Measurements from ENCODE around the gene WAPL.

The WAPL gene

GRCh38 chr10:86511027-86511865 lies 10.3 kb downstream of the WAPL start:
- TF ChIP-seq EZH2 (IDR thresholded peaks at IDR 0.05; ENCODE audit: borderline replicate concordance, low read length) (no peak), CTCF (IDR thresholded peaks at IDR 0.05; ENCODE audit: low read length) (no peak)
- Histone ChIP-seq H3K4me1 (ENCODE audit: insufficient read depth, low read length, severe bottlenecking) (peaks cover 73% of the 10 kb centered on the region), H3K4me2 (ENCODE audit: low read length) (no peak overlapping the region; the same call in 1 of the 2 replicates), H3K9me2 (ENCODE audit: low read depth, low read length) (no peaks in the 10 kb centered on the region), H3K9me3 (ENCODE audit: low read length) (no peaks in the 10 kb centered on the region), H3K27me3 (ENCODE audit: insufficient read depth, low read length) (no peaks in the 10 kb centered on the region), H3K27ac (ENCODE audit: low read depth, low read length, poor library complexity, severe bottlenecking) (no peak overlapping the region), H4K20me1 (ENCODE audit: insufficient read depth, low read length) (no peaks in the 10 kb centered on the region), H3F3A (ENCODE audit: insufficient read depth, low read length) (no peaks in the 10 kb centered on the region), H2AFZ (ENCODE audit: low read length) (no peak overlapping the region), H3K9ac (ENCODE audit: low read length) (no peak overlapping the region), H3K36me3 (ENCODE audit: insufficient read depth, low read length) (peaks cover 55% of the 10 kb centered on the region), H3K79me2 (ENCODE audit: insufficient read depth, low read length) (peaks cover 81% of the 10 kb centered on the region), H3K4me3 (ENCODE audit: low read depth, low read length, poor library complexity, severe bottlenecking) (no peak overlapping the region)

DNA sequence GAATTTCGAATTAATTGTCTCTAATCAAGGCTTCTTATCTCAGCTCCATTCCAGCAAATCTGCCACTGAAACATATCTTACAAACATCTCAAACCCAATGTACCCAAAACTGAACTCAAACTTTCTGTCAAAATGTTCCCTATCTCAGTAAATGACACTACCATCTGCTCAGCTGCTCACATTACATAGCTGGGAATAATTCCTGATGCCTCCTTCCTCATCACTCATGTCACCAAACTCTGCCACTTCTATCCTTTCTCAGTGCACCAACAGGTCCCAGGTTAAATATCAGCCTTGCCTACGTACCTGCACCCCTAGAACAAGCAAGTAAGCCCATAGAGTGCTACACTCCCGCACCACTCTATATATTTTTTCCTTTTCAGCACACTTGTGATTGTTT lies 12.4 kb downstream of the WAPL start:
- Histone ChIP-seq H3K79me2 (ENCODE audit: insufficient read depth, low read length) (peaks cover 85% of the 10 kb centered on the region), H3K36me3 (ENCODE audit: insufficient read depth, low read length) (peaks cover 52% of the 10 kb centered on the region; the same call in 1 of the 2 replicates), H3K27me3 (ENCODE audit: insufficient read depth, low read length) (no peaks in the 10 kb centered on the region), H3K27ac (ENCODE audit: low read depth, low read length, poor library complexity, severe bottlenecking) (peak overlapping the region; percentile 25), H3K9me2 (ENCODE audit: low read depth, low read length) (no peaks in the 10 kb centered on the region), H3K9ac (ENCODE audit: low read length) (no peak overlapping the region), H3K4me3 (ENCODE audit: low read depth, low read length, poor library complexity, severe bottlenecking) (no peak overlapping the region), H3K4me2 (ENCODE audit: low read length) (no peak overlapping the region), H3F3A (ENCODE audit: insufficient read depth, low read length) (no peaks in the 10 kb centered on the region), H3K4me1 (ENCODE audit: insufficient read depth, low read length, severe bottlenecking) (peaks cover 65% of the 10 kb centered on the region), H3K9me3 (ENCODE audit: low read length) (no peaks in the 10 kb centered on the region), H4K20me1 (ENCODE audit: insufficient read depth, low read length) (no peaks in the 10 kb centered on the region), H2AFZ (ENCODE audit: low read length) (no peak overlapping the region)
- TF ChIP-seq CTCF (IDR thresholded peaks at IDR 0.05; ENCODE audit: low read length): no peak
- no peak for TF ChIP-seq EZH2 (IDR thresholded peaks at IDR 0.05; ENCODE audit: borderline replicate concordance, low read length)

DNA sequence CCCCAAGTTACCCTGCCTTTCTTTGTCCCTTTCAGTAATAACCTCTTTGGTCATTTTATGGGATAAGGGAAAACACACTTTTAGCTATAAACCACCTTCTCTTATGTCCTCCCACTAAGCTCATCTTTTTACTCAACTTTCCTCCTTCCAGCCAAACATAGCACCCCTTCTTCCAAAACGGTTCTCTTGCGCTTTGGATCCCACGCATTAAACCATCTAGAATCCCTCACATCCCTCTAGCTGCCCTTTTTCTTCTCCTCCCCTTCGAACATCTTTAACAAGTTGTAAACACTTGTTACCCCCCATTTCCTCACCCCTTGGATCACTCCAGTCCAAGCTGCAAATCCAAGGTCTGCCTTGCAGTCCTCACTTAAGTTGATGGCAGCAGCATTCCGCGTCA lies 13.4 kb downstream of the WAPL start:
- peaks cover 56% of the 10 kb centered on the region for H3K4me1 ChIP-seq (ENCODE audit: insufficient read depth, low read length, severe bottlenecking)
- H3K27ac ChIP-seq (ENCODE audit: low read depth, low read length, poor library complexity, severe bottlenecking): no peak overlapping the region
- no peak overlapping the region for H3K4me2 ChIP-seq (ENCODE audit: low read length)
- H3K36me3 ChIP-seq (ENCODE audit: insufficient read depth, low read length): peaks cover 57% of the 10 kb centered on the region; the same call in 1 of the 2 replicates
- H3K9me3 ChIP-seq (ENCODE audit: low read length): no peaks in the 10 kb centered on the region
- no peaks in the 10 kb centered on the region for H3K9me2 ChIP-seq (ENCODE audit: low read depth, low read length)
- H3K4me3 ChIP-seq (ENCODE audit: low read depth, low read length, poor library complexity, severe bottlenecking): no peak overlapping the region
- H3K27me3 ChIP-seq (ENCODE audit: insufficient read depth, low read length): no peaks in the 10 kb centered on the region
- no peaks in the 10 kb centered on the region for H3F3A ChIP-seq (ENCODE audit: insufficient read depth, low read length)
- no peak overlapping the region for H3K9ac ChIP-seq (ENCODE audit: low read length)
- TF ChIP-seq CTCF (IDR thresholded peaks at IDR 0.05; ENCODE audit: low read length) (no peak), EZH2 (IDR thresholded peaks at IDR 0.05; ENCODE audit: borderline replicate concordance, low read length) (no peak)
- peaks cover 85% of the 10 kb centered on the region for H3K79me2 ChIP-seq (ENCODE audit: insufficient read depth, low read length)
- no peaks in the 10 kb centered on the region for H4K20me1 ChIP-seq (ENCODE audit: insufficient read depth, low read length)
- H2AFZ ChIP-seq (ENCODE audit: low read length): no peak overlapping the region
